BE2C (cell line): Measurements from ENCODE around the gene BAZ2B.

Source experiments
- DNase-seq: peaks from one replicate; pipeline ENCODE4 v3.0.0-alpha.2; 2020
- H3K27me3 ChIP-seq: fragments of 250-450 bp; sonication (Bioruptor Pico); 2 replicates; pipeline ENCODE4 v1.5.1; 2020; ENCODE audit warnings: mild to moderate bottlenecking
- H3K36me3 ChIP-seq: fragments of 250-450 bp; sonication (Bioruptor Pico); 2 replicates; pipeline ENCODE4 v1.5.1; 2020; ENCODE audit warnings: mild to moderate bottlenecking
- H3K4me1 ChIP-seq: fragments of 250-450 bp; sonication (Bioruptor Pico); 2 replicates; pipeline ENCODE4 v1.5.1; 2020
- H3K4me3 ChIP-seq: 2 replicates; pipeline ENCODE4 v1.5.1; 2011; ENCODE audit warnings: low read depth, low read length
- H3K9me3 ChIP-seq: fragments of 250-450 bp; sonication (Bioruptor Pico); 2 replicates; pipeline ENCODE4 v1.5.1; 2020
- CTCF ChIP-seq: IDR thresholded peaks from 2 replicates; pipeline ENCODE4 v1.5.1; 2012; ENCODE audit warnings: mild to moderate bottlenecking, low read depth, low read length

The BAZ2B gene

GRCh38 chr2:159620796-159621195 is 4.4 kb upstream of the BAZ2B start:
- DNase-seq: no peak
- H3K9me3 ChIP-seq: no peaks in the 10 kb centered on the region

GRCh38 chr2:159617646-159618045 is 1.3 kb upstream of the BAZ2B start:
- Histone ChIP-seq H3K4me1 (no peaks in the 10 kb centered on the region), H3K9me3 (no peaks in the 10 kb centered on the region), H3K4me3 (peak overlapping the region; percentile 82), H3K36me3 (no peaks in the 10 kb centered on the region), H3K27me3 (no peaks in the 10 kb centered on the region)
- TF ChIP-seq CTCF: no peak
- DNase-seq: peak; percentile 52

More at GRCh38 chr2:159620796-159621195, 4.4 kb upstream of the BAZ2B start:
- Histone ChIP-seq H3K4me1 (no peaks in the 10 kb centered on the region), H3K27me3 (no peaks in the 10 kb centered on the region), H3K4me3 (no peak overlapping the region), H3K36me3 (no peaks in the 10 kb centered on the region)
- no peak for TF ChIP-seq CTCF

- H3K4me1 ChIP-seq: no peaks in the 10 kb centered on the region
- H3K27me3 ChIP-seq: no peaks in the 10 kb centered on the region
- peak overlapping the region; percentile 82 for H3K4me3 ChIP-seq
- no peak for DNase-seq
- no peak for TF ChIP-seq CTCF
- H3K36me3 ChIP-seq: no peaks in the 10 kb centered on the region
- no peaks in the 10 kb centered on the region for H3K9me3 ChIP-seq
Observed at GRCh38 chr2:159617100-159617499, 752 bp upstream of the BAZ2B start.

GRCh38 chr2:159615367-159616285 is 722 bp downstream of the BAZ2B start:
- H3K27me3 ChIP-seq: no peaks in the 10 kb centered on the region
- no peak for TF ChIP-seq CTCF
- no peaks in the 10 kb centered on the region for H3K9me3 ChIP-seq
- no peaks in the 10 kb centered on the region for H3K36me3 ChIP-seq
- DNase-seq: peak; percentile 85
- no peaks in the 10 kb centered on the region for H3K4me1 ChIP-seq
- H3K4me3 ChIP-seq: peak overlapping the region; percentile 82

GRCh38 chr2:159614534-159615366 is 1.6 kb downstream of the BAZ2B start:
- Histone ChIP-seq H3K27me3 (no peaks in the 10 kb centered on the region), H3K9me3 (no peaks in the 10 kb centered on the region), H3K36me3 (no peaks in the 10 kb centered on the region), H3K4me1 (peaks cover 3% of the 10 kb centered on the region; the same call in 1 of the 2 replicates), H3K4me3 (peak overlapping the region; percentile 82)
- no peak for TF ChIP-seq CTCF
- no peak for DNase-seq
